IMR-90 (cell line): ENCODE data around the gene PACS1. TPM values are rescaled to one million over a fixed set of nuclear protein-coding genes. Genes with fewer than 3 reads are reported as not detected.

Experiments
- ATAC-seq: fragments of 200-7000 bp; cut with Tn5 transposase; 2 replicates; pipeline ENCODE4 v1.9.1; 2020; ENCODE audit warnings: low read depth, mild to moderate bottlenecking, moderate library complexity
- BruUV-seq: library from RNA; stranded (reverse); fragments of 400-500 nt; replicated peaks from 2 replicates; lab custom pipeline; 2021; lab: Mats Ljungman, UMichigan
- CTCF ChIA-PET: fragments of 300-600 bp; formaldehyde crosslinking; extraction: SDS; loops from one replicate; lab custom pipeline; 2021; ENCODE audit warnings: antibody characterized with exemption; lab: Yijun Ruan, JAX
- POLR2A ChIA-PET: fragments of 300-600 bp; sonication (Branson Sonifier 250); formaldehyde crosslinking; loops from one replicate; lab custom pipeline; 2022; ENCODE audit warnings: antibody characterized with exemption; ENCODE audit not compliant: unreplicated experiment; lab: Charles Lee
- DNase-seq: peaks from one replicate; pipeline ENCODE4 v3.0.0; 2013
- H2AFZ ChIP-seq: replicated peaks from 2 replicates; pipeline ENCODE3; 2013; ENCODE audit warnings: low read length, mild to moderate bottlenecking; ENCODE audit not compliant: poor library complexity
- H2AK5ac ChIP-seq: 2 replicates; pipeline ENCODE4 v1.6.1; 2013; ENCODE audit warnings: low read depth, low read length, inconsistent platforms
- H2AK9ac ChIP-seq: replicated peaks from 2 replicates; pipeline ENCODE3; 2013; ENCODE audit warnings: mild to moderate bottlenecking, low read depth, low read length, moderate library complexity; ENCODE audit not compliant: poor library complexity
- H2BK120ac ChIP-seq: 2 replicates; pipeline ENCODE4 v1.6.1; 2013; ENCODE audit warnings: low read depth, low read length, inconsistent platforms
- H2BK15ac ChIP-seq: 3 replicates; pipeline ENCODE4 v1.6.1; 2013; ENCODE audit warnings: low read depth, low read length, inconsistent platforms
- H2BK20ac ChIP-seq: 2 replicates; pipeline ENCODE4 v1.6.1; 2013; ENCODE audit warnings: low read depth, mild to moderate bottlenecking, inconsistent platforms, low read length, moderate library complexity
- H2BK5ac ChIP-seq: 2 replicates; pipeline ENCODE4 v1.6.1; 2013; ENCODE audit warnings: mild to moderate bottlenecking, low read depth, low read length, inconsistent platforms; ENCODE audit not compliant: poor library complexity, severe bottlenecking
- H3K14ac ChIP-seq: replicated peaks from 2 replicates; pipeline ENCODE4 v1.6.1; 2013; ENCODE audit warnings: low read depth, low read length, inconsistent platforms
- H3K18ac ChIP-seq: 2 replicates; pipeline ENCODE4 v1.6.1; 2013; ENCODE audit warnings: low read depth, low read length, control low read depth
- H3K23ac ChIP-seq: 2 replicates; pipeline ENCODE4 v1.6.1; 2013; ENCODE audit warnings: low read depth, low read length, inconsistent platforms
- H3K27ac ChIP-seq: 2 replicates; pipeline ENCODE4 v1.5.1; 2013; ENCODE audit warnings: mild to moderate bottlenecking, control low read depth, low read length; ENCODE audit not compliant: insufficient read depth
- H3K27me3 ChIP-seq: 2 replicates; pipeline ENCODE4 v1.6.1; 2013; ENCODE audit warnings: low read length; ENCODE audit not compliant: control insufficient read depth, insufficient read depth
- H3K36me3 ChIP-seq: 2 replicates; pipeline ENCODE4 v1.6.1; 2013; ENCODE audit warnings: low read length, mixed read lengths; ENCODE audit not compliant: control insufficient read depth, insufficient read depth
- H3K4ac ChIP-seq: 2 replicates; pipeline ENCODE4 v1.6.1; 2013; ENCODE audit warnings: low read depth, low read length, inconsistent platforms
- H3K4me1 ChIP-seq: 2 replicates; pipeline ENCODE4 v1.6.1; 2013; ENCODE audit warnings: low read length, mixed read lengths; ENCODE audit not compliant: control insufficient read depth, insufficient read depth
- H3K4me2 ChIP-seq: 2 replicates; pipeline ENCODE4 v1.6.1; 2013; ENCODE audit warnings: low read depth, mild to moderate bottlenecking, control low read depth, low read length, moderate library complexity
- H3K4me3 ChIP-seq: 2 replicates; pipeline ENCODE4 v1.5.1; 2013; ENCODE audit warnings: low read depth, mild to moderate bottlenecking, control low read depth, low read length, moderate library complexity; ENCODE audit not compliant: insufficient read depth
- H3K56ac ChIP-seq: 2 replicates; pipeline ENCODE4 v1.6.1; 2013; ENCODE audit warnings: low read length, inconsistent platforms; ENCODE audit not compliant: insufficient read depth; ENCODE audit errors: extremely low read depth
- H3K79me1 ChIP-seq, 2 experiments: 2 replicates each; pipeline ENCODE4 v1.6.1; 2013; ENCODE audit warnings: low read length in 2 of 2, inconsistent platforms in 1 of 2, low read depth in 1 of 2
- H3K9ac ChIP-seq: 2 replicates; pipeline ENCODE4 v1.6.1; 2013; ENCODE audit warnings: low read depth, low read length, control low read depth
- H3K9me1 ChIP-seq: 2 replicates; pipeline ENCODE4 v1.6.1; 2013; ENCODE audit warnings: low read length, inconsistent platforms; ENCODE audit not compliant: insufficient read depth
- H3K9me3 ChIP-seq: 2 replicates; pipeline ENCODE4 v1.6.1; 2013; ENCODE audit warnings: low read length; ENCODE audit not compliant: control insufficient read depth, insufficient read depth
- H4K20me1 ChIP-seq: 2 replicates; pipeline ENCODE4 v1.6.1; 2013; ENCODE audit warnings: low read length, inconsistent platforms; ENCODE audit not compliant: insufficient read depth
- H4K5ac ChIP-seq: 2 replicates; pipeline ENCODE4 v1.6.1; 2013; ENCODE audit warnings: mild to moderate bottlenecking, low read depth, low read length, control low read depth
- H4K8ac ChIP-seq, 2 experiments: 2 replicates each; pipeline ENCODE4 v1.6.1; 2013; ENCODE audit warnings: low read depth in 2 of 2, low read length in 2 of 2, control low read depth in 1 of 2, inconsistent platforms in 1 of 2
- H4K91ac ChIP-seq: 2 replicates; pipeline ENCODE4 v1.6.1; 2013; ENCODE audit warnings: low read depth, low read length, inconsistent platforms; ENCODE audit not compliant: insufficient read depth
- BHLHE40 ChIP-seq: fragments of 150-350 bp; IDR thresholded peaks from 2 replicates; pipeline ENCODE4 v1.6.1; 2016; ENCODE audit warnings: mild to moderate bottlenecking, low read depth, low read length
- CEBPB ChIP-seq: IDR thresholded peaks from 2 replicates; pipeline ENCODE4 v1.6.1; 2012; ENCODE audit warnings: low read depth, low read length, improper control_type of control experiment
- CHD1 ChIP-seq: IDR thresholded peaks from 2 replicates; pipeline ENCODE4 v1.6.1; 2012; ENCODE audit warnings: low read depth, low read length, improper control_type of control experiment
- FOS ChIP-seq: fragments of 150-350 bp; IDR thresholded peaks from 2 replicates; pipeline ENCODE4 v1.6.1; 2016; ENCODE audit warnings: low read depth, low read length
- MAFK ChIP-seq: IDR thresholded peaks from 2 replicates; pipeline ENCODE4 v1.6.1; 2012; ENCODE audit warnings: low read depth, low read length, improper control_type of control experiment
- MAZ ChIP-seq: IDR thresholded peaks from 2 replicates; pipeline ENCODE4 v1.6.1; 2012; ENCODE audit warnings: low read depth, mild to moderate bottlenecking, low read length, improper control_type of control experiment, moderate library complexity, borderline replicate concordance
- MXI1 ChIP-seq: IDR thresholded peaks from 2 replicates; pipeline ENCODE4 v1.6.1; 2012; ENCODE audit warnings: low read depth, mild to moderate bottlenecking, low read length, moderate library complexity, borderline replicate concordance
- NFE2L2 ChIP-seq: fragments of 150-350 bp; IDR thresholded peaks from 2 replicates; pipeline ENCODE4 v1.6.1; 2016; ENCODE audit warnings: low read depth, mild to moderate bottlenecking, low read length
- POLR2A ChIP-seq: IDR thresholded peaks from 2 replicates; pipeline ENCODE4 v1.6.1; 2012; ENCODE audit warnings: mild to moderate bottlenecking, low read depth, low read length
- RAD21 ChIP-seq: IDR thresholded peaks from 2 replicates; pipeline ENCODE4 v1.6.1; 2012; ENCODE audit warnings: low read length, improper control_type of control experiment
- RFX5 ChIP-seq: IDR thresholded peaks from 2 replicates; pipeline ENCODE4 v1.8.0; 2012; ENCODE audit warnings: low read depth, mild to moderate bottlenecking, low read length, moderate library complexity
- SMC3 ChIP-seq: fragments of 150-350 bp; IDR thresholded peaks from 2 replicates; pipeline ENCODE4 v1.6.1; 2016; ENCODE audit warnings: low read depth, mild to moderate bottlenecking, antibody characterized with exemption, low read length, moderate library complexity
- WGBS, 2 experiments: methylation state at CpG; one replicate each; pipeline versions ENCODE4 v1.1.5 to v1.1.7; 2013; ENCODE audit warnings: missing lambda C conversion rate in 2 of 2; ENCODE audit not compliant: insufficient read length in 1 of 2; ENCODE audit errors: extremely low coverage in 2 of 2; 5-methylcytosine and 5-hydroxymethylcytosine counted together
- dilution Hi-C: fragments of 300-500 bp; cut with HindIII; formaldehyde crosslinking; loops from one replicate; pipeline ENCODE4 v1.14.3; 2018; ENCODE audit warnings: low sequenced_read_pairs; ENCODE audit not compliant: unreplicated experiment
- in situ Hi-C: fragments of 300-500 bp; cut with MboI; formaldehyde crosslinking; loops from 3 replicates; pipeline ENCODE4 v1.14.3; 2019; ENCODE audit warnings: low sequenced_read_pairs, inconsistent platforms, mixed read lengths
- intact Hi-C: fragments of 100-400 bp; cut with micrococcal nuclease; formaldehyde crosslinking; loops from 2 replicates; pipeline ENCODE4 v1.10.0; 2022
- polyA plus RNA-seq, 3 experiments: library from polyadenylated mRNA; depleted of rRNA; stranded (reverse); fragments of >200 nt; gene quantifications; 2 replicates each; pipeline ENCODE4 v1.2.3, GENCODE V29; 2012; ENCODE audit warnings: low replicate concordance in 1 of 3
- total RNA-seq: library from RNA; depleted of rRNA; stranded (reverse); fragments of >200 nt; gene quantifications from 2 replicates; pipeline ENCODE4 v1.2.3, GENCODE V29; 2012
- TF ChIP-seq, protein P1 (sequence below): fragments of 150-350 bp; IDR thresholded peaks from 2 replicates; pipeline ENCODE4 v1.6.1; 2017; ENCODE audit warnings: mild to moderate bottlenecking, antibody characterized with exemption, low read length, low read depth
- TF ChIP-seq, protein P2 (sequence below): fragments of 150-350 bp; IDR thresholded peaks from 2 replicates; pipeline ENCODE4 v1.6.1; 2016; ENCODE audit warnings: low read depth, mild to moderate bottlenecking, low read length, moderate library complexity, borderline replicate concordance
- TF ChIP-seq, protein P3 (sequence below): conservative IDR thresholded peaks from 2 replicates; pipeline ENCODE4 v1.5.1; 2012; ENCODE audit warnings: mild to moderate bottlenecking, low read depth, low read length, improper control_type of control experiment

The PACS1 gene
- total and polyA plus RNA-seq, 2 of the 4 experiments (the other 2 are of a cell fraction) = 7.3 to 32.0 TPM

DNA sequence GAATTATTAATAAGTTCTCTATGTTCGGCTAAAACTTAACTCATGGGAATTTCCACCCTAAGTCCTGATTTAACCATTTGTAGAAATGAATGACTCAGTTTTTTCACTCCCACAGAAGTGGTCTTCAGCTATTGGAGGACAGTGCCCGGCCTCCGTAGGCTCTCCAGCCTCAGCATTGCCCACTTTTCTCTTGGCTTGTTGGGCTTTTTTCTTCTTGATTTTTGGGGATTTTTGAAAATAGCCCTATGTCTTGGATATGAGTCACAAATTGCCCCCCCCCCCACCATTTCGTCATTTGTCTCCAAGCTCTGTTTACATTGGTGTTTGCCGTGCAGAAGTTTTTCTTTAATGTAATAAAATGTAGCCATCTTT is 66.7 kb downstream of the PACS1 start:
- TF ChIP-seq SMC3 = peak; percentile 13; the same call in 1 of the 2 replicates
- peak; percentile 44; the same call in 1 of the 2 replicates for TF ChIP-seq MAZ
- TF ChIP-seq, protein P1, sequence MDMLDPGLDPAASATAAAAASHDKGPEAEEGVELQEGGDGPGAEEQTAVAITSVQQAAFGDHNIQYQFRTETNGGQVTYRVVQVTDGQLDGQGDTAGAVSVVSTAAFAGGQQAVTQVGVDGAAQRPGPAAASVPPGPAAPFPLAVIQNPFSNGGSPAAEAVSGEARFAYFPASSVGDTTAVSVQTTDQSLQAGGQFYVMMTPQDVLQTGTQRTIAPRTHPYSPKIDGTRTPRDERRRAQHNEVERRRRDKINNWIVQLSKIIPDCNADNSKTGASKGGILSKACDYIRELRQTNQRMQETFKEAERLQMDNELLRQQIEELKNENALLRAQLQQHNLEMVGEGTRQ = no peak
- TF ChIP-seq, protein P2, sequence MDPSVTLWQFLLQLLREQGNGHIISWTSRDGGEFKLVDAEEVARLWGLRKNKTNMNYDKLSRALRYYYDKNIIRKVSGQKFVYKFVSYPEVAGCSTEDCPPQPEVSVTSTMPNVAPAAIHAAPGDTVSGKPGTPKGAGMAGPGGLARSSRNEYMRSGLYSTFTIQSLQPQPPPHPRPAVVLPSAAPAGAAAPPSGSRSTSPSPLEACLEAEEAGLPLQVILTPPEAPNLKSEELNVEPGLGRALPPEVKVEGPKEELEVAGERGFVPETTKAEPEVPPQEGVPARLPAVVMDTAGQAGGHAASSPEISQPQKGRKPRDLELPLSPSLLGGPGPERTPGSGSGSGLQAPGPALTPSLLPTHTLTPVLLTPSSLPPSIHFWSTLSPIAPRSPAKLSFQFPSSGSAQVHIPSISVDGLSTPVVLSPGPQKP = no peak
- no peak for TF ChIP-seq MAFK
- no peak for TF ChIP-seq CHD1
- no peak for TF ChIP-seq BHLHE40
- TF ChIP-seq, protein P3, sequence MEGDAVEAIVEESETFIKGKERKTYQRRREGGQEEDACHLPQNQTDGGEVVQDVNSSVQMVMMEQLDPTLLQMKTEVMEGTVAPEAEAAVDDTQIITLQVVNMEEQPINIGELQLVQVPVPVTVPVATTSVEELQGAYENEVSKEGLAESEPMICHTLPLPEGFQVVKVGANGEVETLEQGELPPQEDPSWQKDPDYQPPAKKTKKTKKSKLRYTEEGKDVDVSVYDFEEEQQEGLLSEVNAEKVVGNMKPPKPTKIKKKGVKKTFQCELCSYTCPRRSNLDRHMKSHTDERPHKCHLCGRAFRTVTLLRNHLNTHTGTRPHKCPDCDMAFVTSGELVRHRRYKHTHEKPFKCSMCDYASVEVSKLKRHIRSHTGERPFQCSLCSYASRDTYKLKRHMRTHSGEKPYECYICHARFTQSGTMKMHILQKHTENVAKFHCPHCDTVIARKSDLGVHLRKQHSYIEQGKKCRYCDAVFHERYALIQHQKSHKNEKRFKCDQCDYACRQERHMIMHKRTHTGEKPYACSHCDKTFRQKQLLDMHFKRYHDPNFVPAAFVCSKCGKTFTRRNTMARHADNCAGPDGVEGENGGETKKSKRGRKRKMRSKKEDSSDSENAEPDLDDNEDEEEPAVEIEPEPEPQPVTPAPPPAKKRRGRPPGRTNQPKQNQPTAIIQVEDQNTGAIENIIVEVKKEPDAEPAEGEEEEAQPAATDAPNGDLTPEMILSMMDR = no peak
- peak; percentile 25; the same call in 1 of the 2 replicates for TF ChIP-seq RAD21
- TF ChIP-seq NFE2L2 = no peak
- no peak for TF ChIP-seq MXI1
- peak; percentile 91 for TF ChIP-seq RFX5
- TF ChIP-seq CEBPB = peak; percentile 74
- TF ChIP-seq POLR2A = no peak
- peak; percentile 89 for TF ChIP-seq FOS
- Histone ChIP-seq H3K27me3 (no peaks in the 10 kb centered on the region), H4K5ac (no peak overlapping the region), H3K9ac (no peak overlapping the region), H4K8ac (peak overlapping the region in 1 of 2 experiments; percentile 4; a peak in 1 of 4 replicates), H3K18ac (peak overlapping the region; percentile 63; the same call in 1 of the 2 replicates), H2AK5ac (0 out of 2 replicates have a peak overlapping the region, but pooled peaks have one; percentile 39), H2AFZ (no peak overlapping the region), H2BK20ac (no peak overlapping the region), H3K23ac (0 out of 2 replicates have a peak overlapping the region, but pooled peaks have one; percentile 34), H3K4me1 (peaks cover 10% of the 10 kb centered on the region), H3K36me3 (no peaks in the 10 kb centered on the region), H4K20me1 (peaks cover 9% of the 10 kb centered on the region; the same call in 1 of the 2 replicates), H3K4me3 (no peak overlapping the region), H3K56ac (no peak overlapping the region), H3K79me1 (peaks cover 10 to 61% of the 10 kb centered on the region in 2 experiments), H2BK15ac (no peak overlapping the region), H3K14ac (no peak overlapping the region), H4K91ac (no peak overlapping the region), H2BK120ac (peak overlapping the region; percentile 14; the same call in 1 of the 2 replicates), H3K9me3 (no peaks in the 10 kb centered on the region), H2AK9ac (no peak overlapping the region), H3K27ac (peak overlapping the region; percentile 59; the same call in 1 of the 2 replicates), H3K4me2 (peak overlapping the region; percentile 76), H3K9me1 (peaks cover 18% of the 10 kb centered on the region; the same call in 1 of the 2 replicates), H3K4ac (no peak overlapping the region; the same call in 1 of the 2 replicates), H2BK5ac (peak overlapping the region; percentile 69)
- peak; percentile 49 for ATAC-seq
- intact Hi-C loops = no loop called here
- CTCF ChIA-PET = interaction anchor here (0.9 to 1.5 kb wide), 2 partner anchors 26 to 63 kb away, joined by 3 read pairs; no protein-coding TSS in a partner anchor
- in situ Hi-C loops = no loop called here
- dilution Hi-C loops = no loop called here
- DNase-seq = peak; percentile 87
- BruUV-seq = no TSS peak
- POLR2A ChIA-PET = interaction anchor here (0.6 kb wide), 1 partner anchor 1140 kb away, joined by 3 read pairs; no protein-coding TSS in a partner anchor
- no CpG with 5 or more reads among the region's 5 CpGs for WGBS, 2 experiments
